Adrenal gland (tissue), 5 donors: Measurements from ENCODE around the gene SLC22A14.

Source experiments
- CTCF ChIP-seq, 6 experiments: fragments of 450-650 bp in 4 of 6; fragments of 200-600 bp in 2 of 6; sonication (generic) in 1 of 6; IDR thresholded peaks; 1 replicate in 5 of 6; 2 replicates in 1 of 6; pipeline versions ENCODE4 v1.5.1 to v1.8.0; 2016 to 2021; ENCODE audit warnings: antibody characterized with exemption in 6 of 6, mild to moderate bottlenecking in 2 of 6, moderate library complexity in 1 of 6
- POLR2A ChIP-seq, 2 donors: fragments of 450-650 bp; IDR thresholded peaks; one replicate each; pipeline ENCODE4 v1.6.1; 2017; ENCODE audit warnings: antibody characterized with exemption in 2 of 2, mild to moderate bottlenecking in 2 of 2, moderate library complexity in 1 of 2
- donor health status: DM: no; HTN: no; CAD: no.

GRCh38 chr3:38337703-38338102, 55.6 kb downstream of the SLC22A14 start:
- TF ChIP-seq POLR2A (IDR thresholded peaks at IDR 0.05) (no peak), CTCF (IDR thresholded peaks at IDR 0.05) (no peak)
